Measurements from ENCODE around the gene VPS45. TPM values are rescaled to one million over a fixed set of nuclear protein-coding genes. Genes with fewer than 3 reads are reported as not detected.
A peak's percentile ranks its signal among the peaks of the same experiment; 100 is the strongest.
"Not testable (repeated sequence)": the region's sequence is repeated elsewhere in the genome, so short reads cannot be mapped to it uniquely, and the experiment has no call there.

Gene VPS45
- polyA plus RNA-seq, 1 donor: 81.8 TPM

GRCh38 chr1:150160964-150161621, 93.5 kb downstream of the VPS45 start:
- no peak for DNase-seq

DNA sequence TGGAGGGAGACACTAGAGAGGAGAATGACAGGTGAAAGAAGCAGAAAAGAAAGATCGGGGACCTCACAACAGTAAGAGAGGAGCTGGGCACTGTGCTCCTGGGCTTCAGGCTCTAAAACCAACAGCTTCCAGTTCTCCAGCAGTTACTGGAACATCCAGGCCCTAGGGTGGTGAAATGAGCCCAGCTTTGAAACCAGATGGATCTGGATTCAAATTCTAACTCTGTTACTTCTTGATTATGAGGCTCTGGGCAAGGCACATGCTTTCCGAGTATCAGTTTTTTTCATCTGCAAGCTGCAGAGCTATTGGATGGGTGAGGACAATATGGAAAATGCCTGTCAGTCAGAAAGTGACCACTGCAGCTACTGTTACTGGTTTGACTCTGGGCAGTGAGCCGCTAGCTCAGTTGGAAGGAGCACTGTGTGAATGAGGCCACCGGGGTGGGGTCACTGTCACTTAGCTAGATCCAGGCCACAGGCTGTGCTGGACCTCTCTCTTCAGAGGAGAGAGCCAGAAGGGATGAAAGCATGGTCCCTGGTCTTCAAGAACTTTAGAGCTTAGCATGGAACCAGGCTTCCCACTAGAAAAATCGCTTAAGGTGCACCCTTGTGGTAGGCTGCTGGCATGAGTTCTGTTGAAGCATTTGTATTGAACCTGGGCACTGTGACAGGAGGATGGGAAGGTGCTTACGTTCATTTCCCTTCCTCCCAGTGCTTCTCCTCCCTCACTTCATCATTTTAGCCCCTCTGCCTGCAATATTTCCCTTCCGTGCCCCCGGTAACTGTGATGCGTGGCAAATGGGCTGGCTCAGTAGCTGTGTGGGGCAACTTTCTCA, 94.4 kb downstream of the VPS45 start:
- DNase-seq: no peak

DNA sequence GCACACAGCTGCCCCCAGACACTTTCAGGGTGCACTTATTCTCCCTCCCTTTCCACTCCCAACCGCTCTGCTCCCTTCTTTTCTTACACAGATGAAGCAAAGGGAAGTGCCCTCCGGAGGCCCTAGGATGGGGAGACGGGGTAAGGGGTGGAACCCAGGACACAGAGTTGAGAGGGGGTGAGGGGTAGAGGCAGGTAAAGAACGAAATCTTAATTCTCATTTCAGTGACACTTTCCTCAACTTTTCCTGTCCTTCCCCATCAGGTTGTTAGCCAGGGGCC, 94.9 kb downstream of the VPS45 start:
- no peak for DNase-seq

- peak; percentile 94 for DNase-seq
Observed at GRCh38 chr1:150162862-150163706, 95.5 kb downstream of the VPS45 start.

- DNase-seq: no peak
Observed at GRCh38 chr1:150164224-150164623, 96.6 kb downstream of the VPS45 start.

DNA sequence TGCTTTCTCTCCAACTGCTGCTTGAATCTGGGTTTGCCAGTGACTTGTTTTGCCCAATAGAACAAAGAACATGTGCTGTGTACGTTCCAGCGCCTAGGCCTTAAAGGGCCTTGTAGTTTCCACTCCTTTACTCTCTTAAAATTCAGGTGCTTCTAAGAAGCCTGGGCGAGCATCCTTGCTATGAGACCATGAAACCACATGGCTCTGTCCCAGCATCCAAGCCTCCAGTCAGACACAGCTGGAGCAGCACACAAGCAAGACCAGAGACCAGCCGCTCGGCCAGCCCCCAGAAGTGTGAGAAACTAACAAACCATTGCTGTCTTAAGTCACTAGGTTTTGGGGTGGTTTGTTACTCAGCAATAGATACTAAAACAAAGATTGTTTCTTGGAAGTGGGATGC, 97.2 kb downstream of the VPS45 start:
- no peak for DNase-seq

GRCh38 chr1:150165622-150166612, 98.3 kb downstream of the VPS45 start:
- DNase-seq: peak; percentile 60

- DNase-seq: no peak
Observed at GRCh38 chr1:150168960-150169601, 101.5 kb downstream of the VPS45 start.

GRCh38 chr1:150171801-150172200, 104.2 kb downstream of the VPS45 start:
- no peak for DNase-seq

DNA sequence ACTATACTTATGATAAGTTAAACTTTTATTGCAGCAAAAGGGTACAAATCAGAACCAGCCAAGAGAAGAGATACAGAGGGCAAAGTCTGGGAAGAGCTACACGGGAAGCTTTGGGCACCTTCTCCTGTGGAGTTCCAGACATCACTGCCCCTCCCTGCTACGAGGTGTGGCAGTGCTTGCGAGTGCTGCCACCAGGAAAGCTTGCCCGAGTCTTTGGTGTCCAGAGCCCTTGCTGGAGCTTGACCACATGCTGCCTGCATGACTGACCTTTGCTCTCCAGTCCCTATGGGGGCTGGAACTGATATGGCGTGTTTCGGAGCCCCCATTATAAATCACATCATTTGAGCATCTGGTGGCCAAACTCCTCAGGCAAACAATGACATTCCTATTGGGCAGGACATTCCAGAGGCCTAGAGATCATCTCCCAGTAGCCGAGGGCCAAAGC, 105.6 kb downstream of the VPS45 start:
- DNase-seq: no peak

GRCh38 chr1:150176593-150176992, 109.0 kb downstream of the VPS45 start:
- no peak for DNase-seq

- DNase-seq: no peak
Observed at GRCh38 chr1:150178548-150178947, 111.0 kb downstream of the VPS45 start.

GRCh38 chr1:150179867-150180266, 112.3 kb downstream of the VPS45 start:
- DNase-seq: no peak

DNA sequence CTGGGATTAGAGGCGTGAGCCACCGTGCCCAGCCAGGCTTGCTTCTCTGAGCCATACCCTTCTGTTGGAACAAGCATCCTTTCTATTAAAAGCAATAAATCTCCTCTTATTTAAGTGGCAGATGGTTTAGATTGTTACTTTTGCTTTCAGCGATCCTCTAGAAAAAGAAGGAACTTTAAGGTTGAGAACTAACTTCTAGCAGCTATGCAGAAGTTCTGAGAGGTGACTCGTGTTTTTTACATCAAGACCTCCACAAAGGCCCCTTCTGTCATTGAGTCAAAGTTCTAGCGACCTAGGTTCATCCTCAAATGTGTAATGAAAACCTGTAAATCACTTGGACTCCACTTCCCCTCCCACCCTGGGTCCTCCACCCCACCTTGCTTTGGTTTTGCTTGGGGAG, 112.9 kb downstream of the VPS45 start:
- DNase-seq: no peak

GRCh38 chr1:150182247-150182646, 114.7 kb downstream of the VPS45 start:
- no peak for DNase-seq

GRCh38 chr1:150183061-150183460, 115.5 kb downstream of the VPS45 start:
- no peak for DNase-seq

GRCh38 chr1:150185481-150185880, 117.9 kb downstream of the VPS45 start:
- DNase-seq: no peak

DNA sequence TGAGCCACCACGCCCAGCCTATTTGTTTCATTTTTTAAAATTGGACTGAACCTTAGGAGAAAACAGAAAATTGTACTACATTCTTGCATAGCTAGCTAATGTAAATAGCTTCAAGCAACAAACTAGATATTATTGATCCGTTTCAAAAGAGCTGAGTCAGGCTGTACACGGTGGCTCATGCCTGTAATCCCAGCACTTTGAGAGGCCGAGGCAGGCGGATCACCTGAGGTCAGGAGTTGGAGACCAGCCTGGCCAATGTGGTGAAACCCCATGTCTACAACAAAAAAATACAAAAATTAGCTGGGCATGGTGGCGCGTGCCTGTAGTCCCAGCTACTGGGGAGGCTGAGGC, 118.8 kb downstream of the VPS45 start:
- not testable (repeated sequence) for DNase-seq

GRCh38 chr1:150186789-150187559, 119.4 kb downstream of the VPS45 start:
- DNase-seq: no peak

DNA sequence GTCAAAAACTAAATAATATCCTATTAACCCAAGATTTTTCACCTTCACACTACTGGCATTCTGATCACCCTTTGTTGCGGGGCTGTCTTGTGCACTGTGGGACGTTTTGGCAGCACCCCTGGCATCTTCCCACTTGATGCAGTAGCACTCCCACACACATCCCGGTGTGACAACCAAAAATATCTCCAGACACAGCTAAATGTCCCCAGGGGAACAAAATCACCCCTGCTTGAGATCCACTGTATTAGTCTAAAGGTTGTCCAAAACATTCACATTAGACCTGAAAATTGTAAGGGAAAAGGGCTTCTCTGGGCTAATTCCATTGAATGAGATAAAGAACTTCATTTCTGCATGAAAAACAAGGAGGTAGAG, 120.0 kb downstream of the VPS45 start:
- DNase-seq: no peak

Data from left kidney (tissue), 2 donors.